Activated CD4-positive, alpha-beta T cell treated with anti-CD3 and anti-CD28 coated beads for 1 hour (primary cell): ENCODE measurements around the gene DBNDD1.
A peak's percentile ranks its signal among the peaks of the same experiment; 100 is the strongest.
"Not testable (repeated sequence)": the region's sequence is repeated elsewhere in the genome, so short reads cannot be mapped to it uniquely, and the experiment has no call there.

Source experiments
- DNase-seq: peaks from one replicate; pipeline ENCODE4 v3.0.0-alpha.2; 2020

DBNDD1 gene

GRCh38 chr16:89986600-89986999 lies 32.7 kb downstream of the DBNDD1 start:
- no peak for DNase-seq

GRCh38 chr16:89985219-89985618 lies 34.0 kb downstream of the DBNDD1 start:
- DNase-seq, result no peak

DNA sequence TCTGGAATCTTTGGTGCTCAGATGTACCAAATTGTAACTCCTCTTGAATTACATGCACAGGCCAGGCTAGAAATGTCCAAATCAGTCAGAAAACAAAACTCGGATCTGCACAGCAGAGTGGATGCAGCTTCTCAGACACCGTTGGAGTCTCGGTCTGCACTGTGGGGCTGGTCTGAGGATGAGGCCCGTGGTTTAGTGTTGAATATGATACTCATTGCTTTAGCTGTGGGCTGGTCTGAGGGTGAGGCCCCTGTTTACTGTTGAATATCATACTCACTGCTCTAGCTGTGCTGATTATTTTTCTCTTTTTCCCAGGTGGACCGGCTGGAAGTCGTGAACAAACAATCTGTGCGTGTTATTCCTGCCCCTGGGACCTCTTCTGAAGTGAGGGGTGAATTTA lies 35.0 kb downstream of the DBNDD1 start:
- DNase-seq, result no peak

GRCh38 chr16:89983536-89983935 lies 35.7 kb downstream of the DBNDD1 start:
- DNase-seq, result no peak

DNA sequence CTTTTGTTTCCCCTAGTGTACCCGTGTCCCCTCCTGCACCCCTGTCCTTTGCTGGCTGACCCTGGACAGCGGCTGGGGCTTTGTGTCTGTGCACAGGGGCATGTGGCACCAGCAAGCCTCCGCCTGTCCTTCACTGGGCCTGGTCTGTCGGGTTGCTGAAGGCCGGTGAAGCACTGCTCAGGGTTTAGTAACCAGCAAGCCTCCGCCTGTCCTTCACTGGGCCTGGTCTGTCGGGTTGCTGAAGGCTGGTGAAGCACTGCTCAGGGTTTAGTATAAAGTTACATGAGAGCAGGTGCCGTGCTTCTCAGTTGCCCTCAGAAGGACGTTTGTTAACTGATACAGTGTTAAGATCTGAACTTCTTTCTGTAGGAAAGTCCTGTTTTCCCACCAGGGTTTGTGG lies 36.9 kb downstream of the DBNDD1 start:
- no peak for DNase-seq

GRCh38 chr16:89981414-89981813 lies 37.8 kb downstream of the DBNDD1 start:
- no peak for DNase-seq

GRCh38 chr16:89974870-89975269 lies 44.4 kb downstream of the DBNDD1 start:
- DNase-seq, result no peak

DNA sequence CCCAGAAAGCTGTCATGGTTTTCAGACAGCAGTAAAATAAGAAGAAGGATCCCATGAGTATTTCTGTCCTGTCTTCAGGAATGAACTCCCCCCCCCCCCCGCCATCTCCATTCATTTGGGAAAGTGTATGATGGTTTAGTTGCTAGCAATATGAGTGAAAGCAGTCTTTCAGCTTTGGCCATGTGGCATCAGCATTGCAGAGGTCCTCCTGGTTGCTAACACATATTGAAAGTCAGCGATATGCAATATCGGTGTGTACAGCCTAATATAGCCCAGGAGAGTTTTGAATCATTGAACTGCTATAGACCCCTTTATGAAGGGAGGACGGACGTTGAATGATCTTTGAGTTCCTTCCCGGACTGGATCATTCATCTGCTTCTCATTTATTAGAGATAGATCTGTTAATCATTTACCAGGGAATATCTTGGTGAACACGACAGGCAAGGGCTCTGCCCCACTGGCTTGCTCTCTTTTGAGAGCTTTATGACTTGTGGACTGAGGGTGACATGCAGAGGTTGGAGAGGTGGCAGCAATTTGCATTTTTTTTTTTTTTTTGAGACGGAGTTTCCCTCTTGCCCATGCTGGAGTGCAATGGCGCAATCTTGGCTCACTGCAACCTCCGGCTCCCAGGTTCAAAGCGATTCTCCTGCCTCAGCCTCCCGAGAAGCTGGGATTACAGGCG lies 45.5 kb downstream of the DBNDD1 start:
- no peak for DNase-seq

DNA sequence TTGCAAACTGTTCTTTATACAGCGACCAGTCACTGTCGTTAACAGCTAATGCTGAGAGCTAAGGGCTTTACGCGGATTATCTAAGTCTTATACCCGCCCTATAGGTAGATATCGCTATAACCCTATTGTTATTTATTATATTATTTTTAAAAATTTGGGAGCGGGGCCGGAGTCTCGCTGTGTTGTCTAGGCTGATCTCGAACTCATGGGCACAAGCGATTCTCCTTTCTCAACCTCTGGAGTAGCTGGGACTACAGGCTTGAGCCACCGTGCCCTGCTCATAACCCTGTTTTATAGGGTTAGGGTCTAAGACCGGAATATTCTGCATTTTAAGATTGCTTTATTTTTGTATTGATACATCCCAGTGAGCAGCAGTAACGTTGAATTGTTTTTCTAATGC lies 46.0 kb downstream of the DBNDD1 start:
- DNase-seq, result no peak

DNA sequence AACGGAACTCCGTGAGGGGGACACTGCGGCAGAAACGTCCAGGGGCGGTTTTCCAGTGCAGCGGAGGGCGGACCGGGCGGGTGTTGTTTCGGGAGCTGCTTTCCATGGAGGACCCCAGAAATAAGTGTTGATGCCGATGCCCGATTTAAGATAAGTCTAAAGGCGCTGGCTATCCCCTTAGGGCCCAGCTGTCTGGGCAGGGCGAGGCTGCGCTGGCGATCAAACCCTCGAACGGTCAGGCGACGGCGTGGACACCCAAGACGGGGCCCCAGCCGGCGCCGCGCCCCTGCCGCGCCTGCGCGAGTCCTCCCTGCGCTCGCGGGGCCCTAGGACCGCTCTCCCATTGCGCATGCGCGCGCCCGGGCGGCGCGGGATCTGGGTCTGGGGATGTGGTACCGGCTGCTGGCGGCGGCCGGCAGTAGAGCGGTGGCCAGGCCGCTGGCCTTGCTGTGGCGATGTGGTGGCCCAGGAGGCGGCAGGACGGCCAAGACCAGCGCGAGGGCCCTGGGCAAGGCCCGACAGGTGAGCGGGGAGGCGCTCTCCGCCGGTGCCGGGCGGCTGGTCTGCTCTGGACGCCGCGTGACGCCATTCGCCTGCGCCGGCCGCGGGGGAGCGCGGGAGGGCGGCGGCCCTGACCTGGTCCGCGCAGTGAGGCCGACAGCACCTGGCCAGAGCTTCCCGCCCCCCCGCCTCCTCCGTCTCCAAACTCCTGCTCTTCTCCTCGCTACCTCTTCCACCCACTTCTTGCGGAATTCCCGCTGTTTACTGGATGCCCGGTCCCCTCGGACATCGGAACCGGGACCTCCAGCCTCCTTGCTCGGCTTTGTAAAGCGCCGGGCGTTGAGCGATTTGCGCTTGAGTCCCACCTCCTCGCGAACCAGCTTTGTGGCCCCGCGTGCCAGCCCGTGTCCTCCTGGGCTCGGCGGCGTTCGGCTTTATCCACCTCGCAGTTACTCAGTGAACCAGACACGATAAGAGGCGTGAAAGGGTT lies 46.7 kb downstream of the DBNDD1 start:
- DNase-seq, result peak; percentile 87

- DNase-seq, result no peak
Observed at GRCh38 chr16:89971495-89972243, 47.6 kb downstream of the DBNDD1 start.

DNA sequence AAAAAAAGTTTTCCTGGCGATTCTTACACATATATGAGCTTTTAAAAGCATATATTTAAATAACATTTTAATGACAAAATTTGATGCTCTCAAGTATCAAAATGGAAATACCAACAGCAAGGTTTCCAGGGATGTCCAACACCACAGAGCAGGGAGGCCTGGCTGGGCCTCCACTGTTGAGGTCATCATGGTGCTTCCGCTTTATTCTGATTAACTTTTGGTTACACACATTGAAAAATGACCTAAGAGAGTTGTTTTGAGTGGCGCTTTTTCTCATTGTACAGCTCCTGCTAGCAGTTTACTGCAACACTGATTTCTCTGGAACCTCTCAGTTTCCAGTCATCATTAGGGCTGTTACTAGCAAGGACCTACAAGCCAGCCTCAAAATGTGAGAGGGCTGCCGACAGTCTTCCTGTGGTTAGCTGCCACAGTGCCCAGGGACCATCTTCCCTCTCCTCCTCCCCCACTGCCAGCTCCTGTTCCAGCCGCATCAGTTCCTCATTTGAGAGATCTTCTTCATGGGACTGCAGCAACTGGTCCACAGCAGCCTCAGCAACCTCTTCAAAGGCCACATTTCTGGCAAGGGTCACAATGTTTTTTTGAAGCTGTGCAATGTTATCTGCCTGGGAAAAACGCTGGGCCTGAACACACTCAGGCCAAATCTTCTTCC lies 49.4 kb downstream of the DBNDD1 start:
- no peak for DNase-seq

DNA sequence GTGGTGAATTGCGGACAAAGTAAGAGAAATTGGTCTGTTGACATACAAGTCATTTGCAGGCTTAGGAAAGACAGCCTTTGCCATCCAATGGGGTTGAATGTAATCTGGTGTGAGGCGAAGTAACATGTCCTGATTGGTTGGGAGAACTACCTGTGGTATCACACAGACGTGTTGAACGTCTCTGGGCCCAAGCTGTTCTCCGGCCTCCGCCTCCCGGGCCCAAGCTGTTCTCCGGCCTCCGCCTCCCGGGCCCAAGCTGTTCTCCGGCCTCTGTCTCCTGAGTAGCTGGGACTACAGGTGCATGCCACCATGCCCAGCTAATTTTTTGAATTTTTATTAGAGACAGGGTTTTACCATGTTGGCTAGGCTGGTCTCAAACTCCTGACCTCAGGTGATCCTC lies 51.2 kb downstream of the DBNDD1 start:
- not testable (repeated sequence) for DNase-seq

DNA sequence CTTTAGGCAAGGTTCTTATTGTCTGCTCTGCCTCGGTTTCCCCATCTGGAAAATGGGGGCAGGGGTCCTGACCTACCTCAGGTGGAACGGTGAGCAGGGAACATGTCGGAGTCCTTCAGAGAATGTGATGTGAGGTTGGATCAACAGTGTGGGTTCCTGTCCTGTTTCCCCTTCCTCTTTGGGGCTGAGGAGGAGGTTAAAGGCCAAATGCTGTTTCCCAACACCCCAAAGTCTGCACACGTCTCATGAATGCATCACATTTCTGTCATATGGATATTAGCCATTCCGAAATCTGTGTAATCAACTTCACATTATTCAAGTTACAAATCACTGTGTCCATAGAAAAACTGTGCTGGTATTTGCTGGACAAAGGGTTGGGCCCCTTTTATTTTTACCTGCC lies 51.8 kb downstream of the DBNDD1 start:
- not testable (repeated sequence) for DNase-seq

- DNase-seq, result no peak
Observed at GRCh38 chr16:89966756-89967155, 52.5 kb downstream of the DBNDD1 start.

- no peak for DNase-seq
Observed at GRCh38 chr16:89965447-89966225, 53.6 kb downstream of the DBNDD1 start.

DNA sequence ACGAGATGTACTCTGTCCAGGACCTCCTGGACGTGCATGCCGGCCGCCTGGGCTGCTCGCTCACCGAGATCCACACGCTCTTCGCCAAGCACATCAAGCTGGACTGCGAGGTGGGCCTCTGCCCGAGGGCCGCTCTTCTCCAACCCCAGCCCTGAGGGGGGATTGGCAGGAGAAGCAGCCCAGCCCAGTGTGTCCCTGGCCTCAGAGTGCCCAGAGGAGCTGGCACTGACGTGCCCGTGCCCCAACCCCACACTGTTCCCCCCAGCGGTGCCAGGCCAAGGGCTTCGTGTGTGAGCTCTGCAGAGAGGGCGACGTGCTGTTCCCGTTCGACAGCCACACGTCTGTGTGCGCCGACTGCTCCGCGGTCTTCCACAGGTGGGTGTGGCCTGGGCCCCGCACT lies 55.1 kb downstream of the DBNDD1 start:
- no peak for DNase-seq

- DNase-seq, result no peak
Observed at GRCh38 chr16:89962754-89963498, 56.3 kb downstream of the DBNDD1 start.

- no peak for DNase-seq
Observed at GRCh38 chr16:89961920-89962319, 57.3 kb downstream of the DBNDD1 start.

DNA sequence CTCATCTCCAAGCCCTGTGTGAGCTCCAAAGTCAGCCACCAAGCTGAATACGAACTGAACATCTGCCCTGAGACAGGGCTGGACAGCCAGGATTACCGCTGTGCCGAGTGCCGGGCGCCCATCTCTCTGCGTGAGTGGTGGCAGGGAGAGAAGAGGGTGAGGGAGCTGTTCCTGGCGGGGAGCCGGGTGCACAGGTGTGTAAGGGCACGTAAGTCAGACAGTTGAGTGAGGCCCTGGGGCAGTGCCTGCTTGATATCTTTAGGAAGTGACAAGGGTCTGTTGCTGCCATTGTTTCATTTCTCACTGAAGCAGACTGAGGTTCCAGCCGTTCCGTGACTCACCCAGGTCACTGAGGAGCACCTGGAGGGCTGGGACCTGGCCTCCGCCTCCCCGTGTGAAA lies 58.3 kb downstream of the DBNDD1 start:
- DNase-seq, result no peak

- no peak for DNase-seq
Observed at GRCh38 chr16:89958596-89958995, 60.7 kb downstream of the DBNDD1 start.
